Activated CD8-positive, alpha-beta memory T cell treated with anti-CD3 and anti-CD28 coated beads, Interleukin-2, amount 50 U/mL, for 24 hours (primary cell): ENCODE measurements around the gene REP15.
"Not testable (repeated sequence)": the region's sequence is repeated elsewhere in the genome, so short reads cannot be mapped to it uniquely, and the experiment has no call there.

Source experiments
- DNase-seq: peaks from one replicate; pipeline ENCODE4 v3.0.0-alpha.2; 2020; ENCODE audit errors: extremely low read depth

The REP15 gene

DNA sequence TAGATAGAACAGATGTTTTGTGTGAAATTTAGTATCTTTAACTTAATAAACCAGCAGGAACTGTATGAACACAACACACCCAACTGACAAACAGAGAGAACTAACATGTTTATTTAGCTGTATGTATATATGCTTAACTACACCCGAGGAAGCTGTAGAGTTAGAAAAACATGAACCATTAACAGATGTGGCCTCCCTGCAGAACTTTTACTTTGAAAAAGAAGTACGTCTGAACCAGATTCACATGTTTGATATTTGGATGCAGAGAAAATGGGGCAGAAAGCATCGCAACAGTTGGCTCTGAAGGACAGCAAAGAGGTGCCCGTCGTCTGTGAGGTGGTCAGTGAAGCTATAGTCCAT, at the start of gene REP15:
Gene REP15 (plus strand): TSS at position 155 of the 360 bp plus-strand sequence. CDS start 116 bp downstream, at position 271.
- DNase-seq = no peak

- DNase-seq = no peak
Measured at GRCh38 chr12:27650011-27650410, 46.2 kb upstream of the REP15 start.

DNA sequence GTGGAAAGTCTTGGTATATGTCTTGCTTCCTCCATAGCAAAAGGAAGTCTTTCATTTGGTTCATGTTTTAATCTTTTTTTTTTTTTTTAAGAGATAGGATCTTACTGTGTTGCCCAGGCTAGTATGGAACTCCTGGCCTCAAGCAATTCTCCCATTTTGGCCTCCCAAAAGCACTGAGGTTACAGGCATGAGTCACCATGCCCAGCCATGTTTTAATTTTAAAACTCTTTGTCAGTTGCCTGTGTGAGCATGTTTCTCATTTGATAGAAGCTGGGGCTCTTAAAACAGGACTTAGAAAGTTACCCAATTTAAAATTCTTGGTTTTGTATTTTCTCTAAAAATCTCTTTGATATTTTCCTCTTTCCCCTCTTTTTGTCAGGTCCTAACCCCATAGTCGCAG, 45.0 kb upstream of the REP15 start:
- DNase-seq = no peak

DNA sequence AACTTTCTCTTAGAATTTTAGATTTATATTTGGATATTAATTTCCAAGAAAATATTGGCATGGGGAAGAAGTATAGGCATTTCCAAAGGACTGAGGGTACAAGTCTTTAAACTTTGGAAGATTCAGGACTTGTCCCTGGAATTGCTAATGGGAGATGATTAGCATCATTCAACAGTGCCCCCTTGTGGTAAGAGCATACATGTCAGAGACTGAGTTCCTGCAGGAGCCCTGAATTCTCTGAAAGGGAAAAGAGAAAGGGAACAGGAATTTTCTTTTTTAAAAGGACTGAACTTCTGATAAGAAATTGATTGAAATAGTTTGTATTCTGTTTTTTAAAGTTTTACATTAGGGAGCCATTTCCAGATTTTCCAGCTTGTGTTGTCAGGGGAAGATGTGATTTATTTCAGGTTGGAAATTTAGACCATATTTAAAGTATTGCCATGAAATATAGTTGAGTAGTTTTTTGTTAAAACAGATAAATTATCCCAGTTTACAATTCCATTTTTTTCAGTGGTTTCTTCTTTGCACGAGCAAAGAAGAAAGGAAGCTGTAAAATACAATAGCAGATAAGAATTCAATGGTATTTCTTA, 44.0 kb upstream of the REP15 start:
- DNase-seq = no peak

DNA sequence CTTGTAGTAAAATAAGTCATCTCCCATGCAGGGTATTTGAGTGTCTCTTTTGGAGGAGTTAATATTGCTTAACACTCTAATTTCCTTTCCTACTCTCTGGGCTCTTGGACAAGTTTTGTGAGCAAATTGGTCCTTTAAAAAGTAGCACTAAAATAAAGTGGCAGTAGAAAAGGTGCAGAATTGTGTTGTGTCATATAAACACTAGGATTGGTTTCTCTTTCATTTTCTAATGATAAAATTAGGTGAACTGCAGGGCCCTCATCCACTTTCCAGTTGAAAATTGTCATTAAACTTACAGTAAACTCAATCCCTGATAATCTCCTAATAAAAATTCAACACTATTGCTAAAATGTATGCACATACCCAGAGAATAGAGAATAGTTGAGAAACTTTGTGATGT, 42.6 kb upstream of the REP15 start:
- DNase-seq = no peak

GRCh38 chr12:27655476-27655875, 40.8 kb upstream of the REP15 start:
- DNase-seq = not testable (repeated sequence)

GRCh38 chr12:27657296-27657695, 39.0 kb upstream of the REP15 start:
- DNase-seq = no peak

DNA sequence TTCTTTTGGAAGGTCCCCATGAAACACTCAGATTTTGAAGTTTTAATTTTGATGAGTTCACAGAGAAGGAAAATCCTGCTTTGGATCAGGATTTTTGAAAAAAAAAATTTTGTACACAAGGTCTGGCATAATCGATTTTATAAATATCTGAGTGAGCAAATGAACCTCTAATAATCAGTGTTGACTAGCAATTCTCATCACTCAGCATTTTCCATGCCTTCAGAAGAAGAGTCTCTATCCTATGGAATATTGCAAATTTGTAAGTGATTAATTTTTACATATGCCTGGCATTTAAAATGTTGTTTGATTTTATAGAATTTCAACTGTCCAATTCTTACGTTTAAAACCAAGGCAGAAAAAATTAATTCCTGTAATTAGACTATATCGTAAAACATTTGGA, 30.5 kb upstream of the REP15 start:
- no peak for DNase-seq

DNA sequence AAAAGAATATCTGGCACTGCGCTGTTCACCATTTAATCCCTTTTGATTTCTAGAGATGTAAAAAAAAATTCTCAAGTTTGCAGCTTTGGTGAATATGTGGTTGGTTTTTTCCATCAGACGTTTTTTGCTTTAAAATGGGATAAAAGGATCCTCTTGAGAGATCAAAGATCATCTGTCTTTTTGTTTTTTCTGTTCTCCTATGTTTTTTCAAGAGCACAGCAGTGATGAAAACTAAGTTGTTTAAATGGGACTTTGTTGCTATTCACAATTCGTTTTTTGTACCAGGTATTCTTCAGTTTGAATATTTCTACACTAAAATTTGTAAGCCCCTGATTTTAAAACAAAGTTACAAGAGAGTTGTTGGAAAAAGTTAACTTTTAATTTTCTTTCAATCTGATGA, 29.7 kb upstream of the REP15 start:
- DNase-seq = no peak

GRCh38 chr12:27667540-27667939, 28.7 kb upstream of the REP15 start:
- DNase-seq = no peak

- DNase-seq = no peak
Measured at GRCh38 chr12:27672051-27672450, 24.2 kb upstream of the REP15 start.

- no peak for DNase-seq
Measured at GRCh38 chr12:27672643-27673042, 23.6 kb upstream of the REP15 start.

DNA sequence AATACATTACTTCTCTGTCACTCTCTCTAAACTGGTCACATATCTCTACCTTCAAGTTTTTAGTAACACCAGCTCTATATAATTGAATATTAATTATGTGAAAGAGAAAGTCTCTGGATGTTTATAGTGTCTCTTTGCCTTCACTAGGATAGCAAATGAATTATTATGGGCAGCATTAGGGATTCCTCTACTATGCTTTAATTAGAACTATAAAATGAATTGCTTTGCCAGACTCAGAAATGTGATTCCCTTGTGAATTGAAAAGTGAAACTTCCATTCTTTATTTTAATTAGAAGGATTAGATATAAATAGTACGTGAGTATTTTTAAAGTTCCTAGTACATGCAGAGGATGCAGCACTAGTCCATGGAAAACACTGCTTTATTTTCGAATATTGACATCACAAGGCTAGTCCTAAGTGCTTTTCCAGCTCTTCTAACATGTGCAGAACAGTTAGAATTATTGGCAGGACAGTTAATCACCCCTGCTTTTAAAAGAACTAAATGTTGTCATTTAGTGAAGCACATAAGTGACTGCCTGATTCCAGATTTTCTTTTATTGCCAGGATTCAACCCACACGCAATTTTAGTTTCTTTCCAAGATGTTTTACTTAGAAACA, 23.0 kb upstream of the REP15 start:
- DNase-seq = no peak

GRCh38 chr12:27674989-27675388, 21.3 kb upstream of the REP15 start:
- no peak for DNase-seq

DNA sequence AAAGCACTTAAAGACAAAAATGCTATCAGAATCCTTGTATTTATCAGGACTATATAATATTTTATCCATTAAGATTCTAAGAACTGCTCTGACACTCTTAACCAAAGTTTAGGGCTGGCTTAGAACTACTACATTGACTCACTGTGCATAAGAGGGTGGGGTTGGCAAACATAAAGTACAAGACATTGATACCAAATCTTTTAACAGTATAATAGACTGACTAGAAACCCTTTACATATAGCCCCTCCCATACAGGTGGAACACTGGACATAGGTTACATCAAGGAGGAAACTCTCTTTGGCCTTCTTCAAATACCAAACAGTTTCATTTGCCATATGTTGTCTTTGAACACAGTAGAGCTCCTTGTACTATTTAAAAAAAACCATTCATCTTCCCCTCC, 15.6 kb upstream of the REP15 start:
- no peak for DNase-seq

GRCh38 chr12:27682534-27682933, 13.7 kb upstream of the REP15 start:
- no peak for DNase-seq

- no peak for DNase-seq
Measured at GRCh38 chr12:27685274-27685673, 11.0 kb upstream of the REP15 start.

DNA sequence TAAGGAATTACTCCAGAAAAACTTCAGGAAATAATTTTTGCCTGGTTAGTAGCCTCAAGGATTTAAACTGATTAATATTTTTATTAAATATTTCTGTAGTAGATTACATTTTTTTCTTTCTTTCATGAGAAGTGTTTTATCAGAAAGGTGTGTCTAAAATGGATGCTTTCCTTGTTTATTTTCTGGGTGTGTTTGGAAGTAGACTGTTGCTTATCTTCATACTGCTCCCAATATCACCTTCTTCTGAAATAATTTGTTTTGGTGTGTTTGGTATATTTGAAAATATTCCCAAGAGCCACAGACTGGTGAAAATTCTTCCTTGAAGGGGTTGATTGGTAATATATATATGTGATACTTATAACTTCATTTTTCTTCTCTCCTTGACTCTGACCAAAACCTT, 10.1 kb upstream of the REP15 start:
- DNase-seq = no peak

DNA sequence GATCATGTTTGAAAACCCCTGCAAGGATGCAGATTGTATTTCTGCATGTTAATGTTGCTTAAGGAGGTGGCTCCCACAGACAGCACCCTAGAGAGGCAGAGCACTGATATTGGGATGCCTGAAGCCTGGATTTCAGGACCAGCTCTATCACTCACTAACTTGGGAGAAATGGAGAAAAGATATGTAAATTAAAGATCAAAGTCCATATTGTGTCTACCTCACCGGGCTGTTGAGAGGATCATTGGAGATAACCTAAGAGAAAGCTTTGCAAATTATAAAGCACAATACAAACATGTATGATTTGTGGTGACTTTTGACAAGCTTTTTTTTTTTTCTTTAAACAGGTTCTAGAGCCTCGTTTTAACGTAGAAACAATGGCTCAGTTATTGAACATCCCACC, 7.6 kb upstream of the REP15 start:
- no peak for DNase-seq

DNA sequence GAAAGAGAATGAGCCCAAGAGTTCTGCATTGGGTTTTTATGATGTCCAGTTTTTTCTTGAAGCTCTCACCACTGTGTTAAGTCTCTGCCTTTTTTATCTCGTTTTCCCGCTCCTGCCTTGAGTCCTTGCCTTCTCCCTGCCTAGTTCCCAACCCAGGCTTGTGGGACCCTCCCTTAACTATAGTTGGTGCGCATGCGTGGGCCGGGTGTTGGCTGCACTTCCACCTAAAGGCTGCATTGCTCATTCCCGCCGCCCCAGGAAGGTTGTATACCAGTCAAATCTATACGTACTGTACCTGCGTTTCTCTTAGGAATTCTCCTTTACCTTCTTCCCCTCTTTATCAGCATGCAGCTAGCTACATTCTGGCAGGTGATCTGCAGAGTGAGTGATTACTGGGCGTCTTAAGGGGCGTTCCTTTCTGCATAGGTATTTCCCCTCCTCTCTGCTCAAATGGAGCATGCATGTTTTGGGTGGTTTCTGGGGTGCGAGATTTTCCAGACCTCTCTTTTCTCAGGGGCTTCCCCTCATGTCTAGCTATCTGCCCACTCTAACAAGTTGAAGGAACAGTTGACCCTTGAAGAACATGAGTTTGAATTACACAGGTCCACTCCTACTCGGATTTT, 6.6 kb upstream of the REP15 start:
- DNase-seq = no peak

- no peak for DNase-seq
Measured at GRCh38 chr12:27693403-27693802, 2.8 kb upstream of the REP15 start.

GRCh38 chr12:27695556-27696292, 523 bp upstream of the REP15 start:
- no peak for DNase-seq
